HG02798 (cell line): ENCODE measurements around the gene HTR2B.
A peak's percentile ranks its signal among the peaks of the same experiment; 100 is the strongest.

Source experiments
- ATAC-seq: cut with Tn5 transposase; IDR thresholded peaks from one replicate; pipeline ENCODE4 v1.9.1; 2021; ENCODE audit warnings: mild to moderate bottlenecking; ENCODE audit not compliant: unreplicated experiment, poor library complexity

HTR2B gene

GRCh38 chr2:231134910-231135655 is 10.2 kb upstream of the HTR2B start:
- ATAC-seq, result no peak

DNA sequence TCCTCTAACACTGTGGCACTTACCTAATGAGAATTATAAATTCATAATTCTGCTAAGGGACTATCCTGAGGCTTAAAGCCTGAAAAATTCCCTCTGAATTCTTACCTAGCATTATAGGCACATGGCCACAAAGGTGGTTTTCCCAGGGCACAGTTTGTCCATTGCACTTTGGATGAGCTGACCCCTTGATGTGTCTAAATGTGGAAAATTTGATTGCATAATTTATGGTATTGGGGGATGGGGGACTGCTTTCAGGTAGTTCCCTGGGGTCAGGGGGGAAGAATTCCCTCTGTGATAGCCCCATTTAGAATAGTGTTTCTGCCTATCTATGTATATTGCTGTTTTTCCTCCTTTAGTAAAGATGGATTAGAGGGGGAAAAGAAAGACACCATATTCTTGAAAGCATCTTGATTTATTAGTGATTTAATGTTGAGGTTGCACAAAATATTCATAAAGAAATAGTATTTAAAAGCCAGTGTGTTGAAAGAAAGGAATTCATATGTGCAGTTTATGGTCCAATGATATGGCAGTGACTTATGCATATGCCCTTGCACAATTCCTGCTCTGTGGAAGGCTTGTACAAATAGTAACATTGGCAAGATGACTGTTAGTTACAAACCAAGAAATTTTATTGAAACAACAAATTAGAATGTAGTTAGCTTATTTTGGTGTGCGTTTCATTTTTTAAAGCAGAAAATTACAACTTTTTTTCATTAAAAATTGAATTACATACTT is 8.7 kb upstream of the HTR2B start:
- no peak for ATAC-seq

- no peak for ATAC-seq
These were observed 7.3 kb upstream of the HTR2B start for GRCh38 chr2:231132129-231132528.

GRCh38 chr2:231130336-231131056 is 5.7 kb upstream of the HTR2B start:
- no peak for ATAC-seq

- no peak for ATAC-seq
These were observed 4.4 kb upstream of the HTR2B start for GRCh38 chr2:231129216-231129615.

DNA sequence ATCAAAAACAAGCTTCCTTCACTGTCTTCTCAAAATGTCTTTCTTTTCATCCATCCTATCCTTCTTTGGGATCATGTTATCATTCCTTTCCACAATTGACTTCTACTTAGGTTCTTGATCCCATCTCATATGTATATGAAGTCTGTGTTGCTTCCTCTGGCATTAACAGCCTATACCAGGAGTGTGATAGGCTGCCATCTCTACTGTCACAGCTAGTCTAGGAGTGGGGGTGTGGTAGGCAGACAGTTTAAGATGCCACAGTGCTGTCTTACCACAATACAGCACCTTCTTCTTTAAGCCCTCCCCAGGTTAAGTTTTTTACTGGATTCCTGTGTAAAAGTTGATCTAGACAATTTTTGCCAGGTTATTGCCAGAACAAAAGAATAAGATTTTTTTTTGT is 3.7 kb upstream of the HTR2B start:
- no peak for ATAC-seq

DNA sequence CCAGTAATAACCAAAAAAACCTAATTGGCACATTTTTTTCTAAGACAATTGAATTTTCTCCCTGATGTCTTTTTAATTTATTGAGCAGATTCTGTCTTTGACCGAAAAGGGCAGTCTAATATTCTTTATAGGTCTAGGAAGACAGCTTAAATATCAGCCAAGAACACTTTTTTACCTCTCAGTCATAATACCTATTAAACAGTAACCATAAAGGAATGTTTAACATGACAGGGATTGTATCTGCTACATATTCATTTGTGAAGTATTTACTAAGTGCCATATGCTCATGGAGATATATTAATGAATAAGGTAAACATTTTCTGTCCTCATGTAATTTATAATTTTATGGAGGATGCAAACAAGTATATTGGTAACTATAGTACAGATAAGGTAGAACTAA is 3.1 kb upstream of the HTR2B start:
- ATAC-seq, result no peak

DNA sequence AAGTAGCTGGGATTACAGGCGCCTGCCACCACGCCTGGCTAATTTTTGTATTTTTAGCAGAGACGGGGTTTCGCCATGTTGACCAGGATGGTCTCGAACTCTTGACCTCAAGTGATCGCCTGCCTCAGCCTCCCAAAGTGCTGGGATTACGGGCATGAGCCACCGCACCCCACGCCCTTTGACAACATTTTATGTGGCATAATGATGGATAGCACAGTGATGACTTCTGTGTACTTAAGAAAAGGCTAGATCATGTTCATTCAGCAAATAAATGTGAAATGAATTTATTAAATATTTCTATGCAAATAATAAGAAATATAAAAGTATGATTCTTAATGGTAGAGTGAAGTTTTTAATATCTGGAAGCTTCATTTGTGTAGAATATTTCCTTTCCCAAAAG is 2.6 kb upstream of the HTR2B start:
- no peak for ATAC-seq

DNA sequence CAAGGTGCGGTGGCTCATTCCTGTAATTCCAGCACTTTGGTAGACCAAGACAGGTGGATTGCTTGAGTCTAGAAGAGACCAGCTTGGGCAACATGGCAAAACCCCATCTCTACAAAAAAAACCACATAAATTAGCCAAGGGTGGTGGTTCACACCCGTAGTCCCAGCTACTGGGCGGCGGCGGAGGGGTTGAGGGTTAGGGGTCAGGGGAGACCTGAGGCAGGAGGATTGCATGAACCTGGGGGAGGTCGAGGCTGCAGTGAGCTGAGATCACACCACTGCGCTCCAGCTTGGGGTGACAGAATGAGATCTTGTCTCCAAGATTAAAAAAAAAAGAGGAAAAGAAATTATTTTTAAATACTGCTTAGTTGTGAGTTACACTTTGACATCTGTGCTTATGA is 1.3 kb upstream of the HTR2B start:
- ATAC-seq, result no peak

- no peak for ATAC-seq
These were observed 1.4 kb downstream of the HTR2B start for GRCh38 chr2:231123362-231123898.

GRCh38 chr2:231118614-231118942 is 6.3 kb downstream of the HTR2B start:
- no peak for ATAC-seq

GRCh38 chr2:231117922-231118613 is 6.8 kb downstream of the HTR2B start:
- no peak for ATAC-seq

DNA sequence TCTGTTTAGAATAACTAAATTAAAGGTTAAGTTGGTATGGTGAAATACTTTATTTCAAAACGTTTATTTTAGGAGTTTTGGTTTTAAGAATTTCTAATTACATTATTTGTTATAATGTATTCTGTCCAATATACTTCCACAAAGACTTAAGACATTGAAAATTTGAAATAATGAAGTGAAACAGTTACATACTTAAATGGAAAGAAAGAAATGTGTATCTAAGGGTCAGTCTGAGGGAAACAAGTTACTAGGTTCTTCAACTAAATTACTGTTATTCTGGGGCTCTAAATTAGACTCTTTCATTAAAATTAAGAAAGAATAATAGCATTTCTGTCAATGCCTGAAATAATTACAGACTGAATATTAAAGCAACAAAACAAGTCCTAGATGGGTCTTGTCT is 7.7 kb downstream of the HTR2B start:
- ATAC-seq, result no peak

GRCh38 chr2:231115651-231116050 is 9.2 kb downstream of the HTR2B start:
- ATAC-seq, result no peak

DNA sequence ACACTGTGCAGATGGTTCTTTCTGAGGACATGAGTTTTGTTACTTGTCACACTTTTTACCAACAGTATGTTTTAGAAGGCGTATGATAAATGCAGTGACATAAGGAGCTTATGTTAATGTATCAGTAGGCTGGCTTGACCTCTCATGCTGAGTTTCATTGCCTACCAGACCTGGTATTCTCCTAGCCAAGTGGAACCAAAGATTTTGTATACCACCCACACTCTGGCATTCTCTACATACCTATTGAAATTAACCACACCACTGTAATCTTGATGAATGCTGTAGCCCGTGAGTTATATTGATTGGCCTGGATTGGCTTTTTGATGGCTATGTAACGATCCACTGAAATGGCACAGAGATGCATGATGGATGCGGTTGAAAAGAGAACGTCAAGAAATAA is 11.4 kb downstream of the HTR2B start:
- ATAC-seq, result no peak

DNA sequence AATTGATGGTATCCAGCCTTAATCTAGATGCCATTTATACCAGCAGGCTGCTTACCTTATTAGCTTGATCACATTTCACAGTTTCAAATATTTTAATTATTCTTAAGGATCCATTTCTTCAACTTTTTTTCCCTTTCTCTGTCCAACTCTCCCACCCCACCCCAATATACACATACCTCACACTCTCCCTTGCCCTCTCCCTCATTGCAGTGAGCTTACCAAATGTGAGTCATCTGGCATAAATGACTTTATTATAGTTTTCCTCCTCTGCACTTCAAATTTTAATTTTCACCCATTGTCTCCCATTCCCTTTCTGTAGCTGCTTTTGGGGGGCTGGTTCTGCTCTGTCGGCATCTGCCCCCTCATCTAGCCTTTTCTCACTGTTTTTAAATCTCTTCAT is 12.9 kb downstream of the HTR2B start:
- no peak for ATAC-seq

DNA sequence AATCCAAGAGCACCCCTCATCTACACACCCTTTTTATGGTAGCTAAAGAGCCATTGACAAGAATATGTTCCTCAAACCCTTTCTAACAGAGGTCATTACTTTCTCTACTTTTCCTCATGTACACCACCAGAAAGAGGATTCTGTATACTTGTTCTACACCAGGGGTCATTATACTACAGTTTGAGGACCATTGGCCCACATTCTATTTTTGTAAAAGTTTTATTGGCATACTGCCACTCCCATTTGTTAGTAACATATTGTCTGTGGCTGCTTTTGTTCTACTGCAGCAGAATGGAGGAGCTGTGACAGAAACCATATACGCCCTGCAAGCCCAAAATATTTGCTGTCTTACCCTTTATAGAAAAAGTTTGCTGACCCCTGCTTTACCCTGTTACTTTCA is 14.3 kb downstream of the HTR2B start:
- no peak for ATAC-seq

GRCh38 chr2:231104115-231104713 is 20.6 kb downstream of the HTR2B start:
- peak; percentile 77 for ATAC-seq

- ATAC-seq, result no peak
These were observed 22.1 kb downstream of the HTR2B start for GRCh38 chr2:231102772-231103171.

GRCh38 chr2:231100990-231101389 is 23.9 kb downstream of the HTR2B start:
- no peak for ATAC-seq
